H1 (cell line): ENCODE results near the gene KCNIP3.

Source experiments
- CTCF ChIP-seq, 3 experiments: IDR thresholded peaks; 1 replicate in 2 of 3; 2 replicates in 1 of 3; pipeline versions ENCODE4 v1.5.1 to v1.6.1; 2011; ENCODE audit warnings: low read length in 3 of 3, mild to moderate bottlenecking in 3 of 3, inconsistent platforms in 2 of 3, low read depth in 1 of 3, moderate library complexity in 1 of 3; ENCODE audit not compliant: insufficient read depth in 1 of 3; ENCODE audit errors: control extremely low read depth in 1 of 3
- POLR2A ChIP-seq, 2 experiments: IDR thresholded peaks; 1 replicate in 1 of 2; 2 replicates in 1 of 2; pipeline ENCODE4 v1.6.1; 2011; ENCODE audit warnings: low read depth in 2 of 2, low read length in 2 of 2, mild to moderate bottlenecking in 2 of 2; ENCODE audit errors: control extremely low read depth in 1 of 2

GRCh38 chr2:95345563-95346230 lies 48.5 kb downstream of the KCNIP3 start:
- TF ChIP-seq POLR2A (IDR thresholded peaks at IDR 0.05; ENCODE audit: control extremely low read depth in 1 of 2, low read depth in 2 of 2, low read length in 2 of 2) (no peak), CTCF (IDR thresholded peaks at IDR 0.05; ENCODE audit: control extremely low read depth in 1 of 3, insufficient read depth in 1 of 3, low read depth in 1 of 3, low read length in 3 of 3) (peak; percentile 76 to 83 (median 82))
